Panc1 (cell line): ENCODE data around the gene SLC27A1.

Experiments used
- CTCF ChIP-seq: fragments of 450-650 bp; IDR thresholded peaks from 2 replicates; pipeline ENCODE4 v1.5.1; 2017; ENCODE audit warnings: mild to moderate bottlenecking
- POLR2AphosphoS5 ChIP-seq: IDR thresholded peaks from 2 replicates; pipeline ENCODE4 v1.6.1; 2012; ENCODE audit warnings: mild to moderate bottlenecking, low read depth, low read length, moderate library complexity
- SIN3A ChIP-seq: IDR thresholded peaks from 2 replicates; pipeline ENCODE4 v1.6.1; 2012; ENCODE audit warnings: low read depth, mild to moderate bottlenecking, low read length, moderate library complexity, borderline replicate concordance; ENCODE audit not compliant: insufficient read depth

- no peak for TF ChIP-seq CTCF
- no peak for TF ChIP-seq SIN3A
- no peak for TF ChIP-seq POLR2AphosphoS5
These were observed 11.4 kb upstream of the SLC27A1 start for GRCh38 chr19:17458970-17459369.
